NCI-H1092 treated with DMSO at 0.1 percent for 48 hours (cell line): Measurements from ENCODE around the gene RANBP9.

Experiments used
- DNase-seq: peaks from one replicate; lab custom pipeline; 2025; lab: John Stamatoyannopoulos, UW

The RANBP9 gene

GRCh38 chr6:13711733-13712598, at the start of gene RANBP9:
RANBP9 (minus strand) TSS chr6:13711835; CDS start chr6:13711505, 330 bp downstream.
- DNase-seq, result peak; percentile 62

DNA sequence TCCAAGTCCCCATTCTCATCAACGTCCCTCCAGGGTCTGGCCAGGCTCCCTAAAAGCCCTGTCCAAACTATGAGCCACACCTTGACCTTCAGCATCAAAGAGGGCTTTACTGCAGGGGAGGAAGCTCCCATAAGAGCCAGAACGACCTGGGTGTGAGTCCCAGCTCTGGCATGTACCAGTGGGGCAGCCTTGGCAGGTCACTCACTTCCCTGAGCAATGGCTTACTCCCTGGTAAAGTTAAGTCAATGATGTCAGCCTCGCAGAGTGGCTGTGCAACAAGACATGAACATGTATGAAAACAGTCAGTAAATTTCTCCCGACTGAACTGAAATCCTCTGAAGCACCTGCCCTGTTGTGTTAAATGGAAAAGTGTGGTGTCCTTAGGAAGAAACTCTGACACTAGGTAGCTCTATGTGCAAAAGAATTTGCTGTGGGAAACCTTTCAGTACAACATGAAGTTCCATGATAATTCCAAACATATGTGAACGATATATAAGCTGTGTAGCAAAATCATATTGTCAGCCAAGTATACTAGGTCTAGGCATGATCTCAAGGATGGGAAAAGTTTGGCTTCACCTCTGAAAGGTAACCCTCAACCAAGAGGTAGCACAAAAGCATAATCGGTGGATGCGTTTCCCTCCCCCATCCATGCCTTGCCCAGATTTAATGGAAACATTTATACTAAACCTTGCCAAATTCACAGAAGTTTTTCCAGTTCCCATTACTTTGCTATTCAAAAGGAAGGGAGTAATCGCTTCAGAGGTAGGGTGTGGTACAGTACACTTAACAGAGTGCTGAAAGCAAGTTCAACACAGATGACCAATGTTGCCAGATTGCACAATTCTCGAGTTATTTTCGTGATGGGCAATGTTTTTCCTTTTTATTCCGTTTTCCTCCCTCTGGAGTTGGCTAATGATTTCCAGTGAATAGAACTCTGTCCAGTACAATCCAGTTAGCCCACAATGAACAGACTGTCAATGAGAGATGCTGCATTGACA, 49.0 kb upstream of the RANBP9 start:
- no peak for DNase-seq

DNA sequence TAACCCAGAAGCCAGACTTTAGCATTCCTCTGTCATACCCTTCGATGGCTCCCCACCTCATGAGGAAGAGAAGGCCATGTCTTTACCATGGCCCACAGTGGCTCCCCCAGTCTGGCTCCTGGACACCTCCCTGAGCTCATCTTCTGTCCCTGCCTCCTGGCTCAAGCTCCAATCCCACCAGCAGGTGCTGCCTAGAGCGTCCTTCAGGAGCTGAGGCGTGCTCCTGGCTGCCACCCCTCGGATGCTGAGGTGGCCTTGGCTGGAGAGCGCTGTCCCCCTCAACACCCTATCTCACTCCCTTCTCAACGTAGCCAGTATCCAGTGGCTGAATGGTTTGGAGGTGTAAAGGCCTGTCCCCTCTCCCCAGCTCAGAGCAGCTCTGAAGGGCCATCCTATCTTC, 47.4 kb upstream of the RANBP9 start:
- DNase-seq, result no peak

GRCh38 chr6:13754644-13755043, 43.0 kb upstream of the RANBP9 start:
- no peak for DNase-seq

DNA sequence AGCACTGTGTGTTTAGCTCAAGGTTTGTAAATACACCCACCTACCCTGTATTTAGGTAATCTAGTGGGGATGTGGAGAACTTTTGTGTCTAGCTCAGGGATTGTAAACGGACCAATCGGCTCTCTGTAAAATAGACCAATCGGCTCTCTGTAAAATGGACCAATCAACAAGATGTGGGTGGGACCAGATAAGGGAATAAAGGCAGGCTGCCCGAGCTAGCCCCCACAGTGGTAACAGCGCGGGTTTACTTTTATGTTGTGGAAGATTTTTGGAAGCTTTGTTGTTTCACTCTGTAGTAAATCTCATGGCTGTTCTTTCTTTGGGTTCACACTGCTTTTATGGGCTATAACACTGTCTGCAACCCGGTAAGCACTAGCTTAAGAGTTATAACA, 32.1 kb upstream of the RANBP9 start:
- no peak for DNase-seq

DNA sequence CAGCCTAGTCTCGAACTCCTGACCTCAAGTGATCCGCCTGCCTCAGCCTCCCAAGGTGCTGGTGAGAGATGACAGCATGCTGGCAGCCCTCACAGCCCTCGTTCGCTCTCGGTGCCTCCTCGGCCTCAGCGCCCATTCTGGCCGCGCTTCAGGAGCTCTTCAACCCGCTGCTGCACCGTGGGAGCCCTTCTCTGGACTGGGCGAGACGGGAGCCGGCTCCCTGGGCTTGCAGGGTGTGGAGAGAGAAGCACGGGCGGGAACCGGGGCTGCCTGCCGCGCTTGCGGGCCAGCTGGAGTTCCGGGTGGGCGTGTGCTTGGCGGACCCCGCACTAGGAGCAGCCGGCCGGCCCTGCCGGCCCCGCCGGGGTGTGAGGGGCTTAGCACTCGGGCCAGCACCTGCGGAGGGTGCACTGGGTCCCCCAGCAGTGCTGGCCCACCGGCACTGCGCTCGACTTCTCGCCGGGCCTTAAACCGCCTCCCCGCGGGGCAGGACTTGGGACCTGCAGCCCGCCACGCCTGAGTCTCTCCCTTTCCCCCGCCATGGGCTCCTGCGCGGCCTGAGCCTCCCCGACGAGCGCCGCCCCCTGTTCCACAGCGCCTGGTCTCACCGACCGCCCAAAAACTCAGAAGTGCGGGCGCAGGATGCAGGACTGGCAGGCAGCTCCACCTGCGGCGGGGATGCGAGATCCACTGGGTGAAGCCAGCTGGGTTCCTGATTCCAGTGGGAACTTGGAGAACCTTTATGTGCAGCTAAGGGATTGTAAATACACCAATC, 31.5 kb upstream of the RANBP9 start:
- no peak for DNase-seq

GRCh38 chr6:13741365-13741764, 29.7 kb upstream of the RANBP9 start:
- no peak for DNase-seq

- no peak for DNase-seq
Observed at GRCh38 chr6:13735031-13735430, 23.4 kb upstream of the RANBP9 start.

- DNase-seq, result peak; percentile 26
Observed at GRCh38 chr6:13733178-13733887, 21.7 kb upstream of the RANBP9 start.

DNA sequence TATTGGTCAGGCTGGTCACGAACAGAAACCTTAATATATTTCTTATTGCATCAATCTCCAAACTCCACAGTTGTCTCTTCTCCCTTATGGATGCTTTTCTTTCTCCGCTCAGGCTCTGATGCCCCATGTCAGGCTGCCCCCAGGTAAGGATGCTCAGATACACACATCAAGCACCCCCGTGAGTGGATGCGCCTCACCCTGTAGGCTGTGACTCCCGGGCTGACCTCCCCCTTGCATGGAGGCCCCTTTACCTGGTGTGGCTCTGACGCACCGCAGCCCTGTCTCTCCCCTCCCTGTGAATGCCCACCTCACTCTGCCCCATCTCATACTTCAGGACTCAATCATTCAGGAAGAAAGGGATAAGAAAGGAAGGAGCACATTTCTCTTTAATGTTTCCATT, 19.1 kb upstream of the RANBP9 start:
- no peak for DNase-seq

GRCh38 chr6:13729891-13730290, 18.3 kb upstream of the RANBP9 start:
- no peak for DNase-seq

GRCh38 chr6:13725570-13725969, 13.9 kb upstream of the RANBP9 start:
- no peak for DNase-seq

GRCh38 chr6:13725052-13725451, 13.4 kb upstream of the RANBP9 start:
- DNase-seq, result no peak

GRCh38 chr6:13724182-13724581, 12.5 kb upstream of the RANBP9 start:
- DNase-seq, result no peak

DNA sequence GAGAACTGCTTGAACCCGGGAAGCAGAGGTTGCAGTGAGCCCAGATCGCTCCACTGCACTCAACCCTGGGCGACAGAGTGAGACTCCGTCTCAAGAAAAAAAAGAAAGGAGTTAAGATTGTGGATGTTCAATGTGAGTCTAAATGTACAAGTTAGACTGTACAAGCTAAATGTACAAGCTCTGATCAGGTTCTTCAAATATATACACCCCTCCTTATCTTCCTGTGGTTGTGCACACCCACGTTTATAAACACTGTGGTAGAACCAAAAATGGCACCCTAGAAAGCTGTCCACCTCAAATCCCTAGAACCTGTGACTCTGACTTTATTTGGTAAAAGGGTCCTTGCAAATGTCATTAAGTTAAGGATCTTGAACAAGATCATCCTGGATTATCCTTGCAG, 11.2 kb upstream of the RANBP9 start:
- DNase-seq, result no peak

DNA sequence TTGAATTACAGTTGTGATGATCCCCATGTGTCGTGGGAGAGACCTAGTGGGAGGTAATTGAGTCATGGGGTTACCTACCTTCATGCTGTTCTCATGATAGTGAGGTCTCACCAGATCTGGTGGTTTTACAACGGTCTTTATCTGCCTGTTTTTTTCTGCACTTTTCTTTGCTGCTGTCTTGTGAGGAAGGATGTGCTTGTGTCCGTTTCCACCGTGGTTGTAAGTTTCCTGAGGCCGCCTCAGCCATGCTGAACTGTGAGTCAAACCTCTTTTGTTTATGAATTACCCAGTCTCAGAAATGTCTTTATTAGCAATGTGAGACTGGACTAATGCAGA, 6.5 kb upstream of the RANBP9 start:
- DNase-seq, result no peak

GRCh38 chr6:13716955-13717295, 5.3 kb upstream of the RANBP9 start:
- no peak for DNase-seq

DNA sequence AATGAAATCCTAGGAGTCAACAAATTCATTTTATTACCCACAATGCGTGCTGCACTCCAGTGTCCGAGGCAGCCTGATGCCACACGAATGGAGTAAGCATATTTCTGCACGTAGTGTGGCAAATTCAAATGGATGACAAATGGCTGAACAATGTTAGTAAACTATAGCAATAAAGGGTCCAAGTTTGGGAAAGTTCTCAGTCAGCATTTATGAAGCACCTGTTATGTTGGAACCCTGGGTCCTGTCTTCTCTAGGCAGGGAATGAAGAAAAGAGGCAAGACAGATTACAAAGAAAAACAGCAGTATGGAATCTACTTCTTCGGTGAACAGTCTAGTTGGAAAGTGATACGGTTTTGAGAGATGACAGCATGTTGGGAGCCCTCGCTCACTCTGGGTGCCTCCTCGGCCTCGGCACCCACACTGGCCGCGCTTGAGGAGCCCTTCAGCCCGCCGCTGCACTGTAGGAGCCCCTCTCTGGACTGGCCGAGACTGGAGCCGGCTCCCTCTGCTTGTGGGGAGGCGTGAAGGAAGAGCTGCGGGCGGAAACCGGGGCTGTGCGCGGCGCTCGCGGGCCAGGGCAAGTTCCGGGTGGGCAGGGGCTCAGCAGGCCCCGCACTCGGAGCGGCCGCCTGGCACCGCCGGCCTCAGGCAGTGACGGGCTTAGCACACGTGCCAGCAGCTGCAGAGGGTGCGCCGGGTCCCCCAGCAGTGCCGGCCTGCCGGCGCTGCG, 4.8 kb upstream of the RANBP9 start:
- no peak for DNase-seq

DNA sequence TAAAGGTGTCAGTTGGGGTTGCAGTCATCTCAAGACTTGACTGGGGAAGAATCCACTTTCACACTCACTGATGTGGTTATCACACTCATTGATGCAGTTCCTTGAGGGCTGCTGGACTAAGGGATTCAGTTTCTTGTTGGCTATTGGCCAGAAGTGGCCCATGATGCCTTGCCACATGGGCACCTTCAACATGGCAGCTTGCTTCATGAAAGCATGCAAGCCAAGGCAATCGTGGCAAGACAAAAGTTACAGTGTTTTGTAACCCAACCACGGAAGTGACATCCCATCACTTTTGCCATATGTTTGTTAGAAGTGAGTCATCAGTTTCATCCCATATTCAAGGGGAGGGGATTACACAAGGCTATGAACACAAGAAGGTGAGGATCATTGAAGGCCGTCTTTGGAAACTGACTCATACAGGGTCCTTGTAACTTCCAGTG, 3.8 kb upstream of the RANBP9 start:
- no peak for DNase-seq

- DNase-seq, result no peak
Observed at GRCh38 chr6:13712599-13712898, 914 bp upstream of the RANBP9 start.

DNA sequence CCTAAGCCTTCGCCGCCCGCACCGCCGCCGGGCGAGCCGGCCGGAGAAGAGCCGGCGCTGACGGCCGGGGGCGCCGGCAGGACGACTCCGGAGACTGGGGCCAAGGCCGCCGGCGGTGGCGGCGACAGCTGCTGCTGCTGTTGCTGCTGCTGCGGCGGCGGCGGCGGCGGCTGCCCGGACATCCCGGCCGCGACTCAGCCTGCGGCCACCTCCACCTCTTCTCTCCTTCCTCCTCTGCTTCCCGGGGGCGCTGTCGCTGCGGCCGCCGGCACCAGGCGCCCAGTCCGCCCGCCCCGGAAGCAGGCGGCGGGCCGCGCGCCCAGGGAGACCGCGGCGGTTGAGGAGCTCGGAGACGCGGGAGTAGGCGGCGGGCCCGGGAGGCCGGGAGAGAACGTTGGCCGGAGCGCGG, 307 bp downstream of the RANBP9 start:
- DNase-seq, result peak; percentile 62
